ENCODE results near the gene PAX3. TPM values are rescaled to one million over a fixed set of nuclear protein-coding genes. Genes with fewer than 3 reads are reported as not detected.

PAX3 gene
- total RNA-seq, 2 donors from 2014 or later = not detected

- Mint-ChIP-seq H3K4me1 (peaks cover 42% of the 10 kb centered on the region), H3K4me3 (no peak overlapping the region), H3K36me3 (ENCODE audit: low read depth) (no peaks in the 10 kb centered on the region), H3K27ac (no peak overlapping the region), H3K27me3 (ENCODE audit: insufficient read depth) (peaks cover 98% of the 10 kb centered on the region), H3K9me3 (no peaks in the 10 kb centered on the region)
- peaks cover 100% of the 10 kb centered on the region for H3K27me3 ChIP-seq (ENCODE audit: control insufficient read depth, insufficient read depth, low read length, poor library complexity, severe bottlenecking)
- WGBS, 2 experiments (ENCODE audit: insufficient coverage in 1 of 2, insufficient read length in 1 of 2) = 7 to 15% methylated on average over 12 to 36 of the region's 36 CpGs
- H3K4me1 ChIP-seq (ENCODE audit: control insufficient read depth, insufficient read depth, low read length) = no peaks in the 10 kb centered on the region
- H3K9me3 ChIP-seq (ENCODE audit: control insufficient read depth, low read length) = no peaks in the 10 kb centered on the region
- no peaks in the 10 kb centered on the region for H3K36me3 ChIP-seq (ENCODE audit: control insufficient read depth, insufficient read depth, low read length)
- peak; percentile 73 for DNase-seq
- no peak for TF ChIP-seq CTCF (conservative IDR thresholded peaks at IDR 0.05)
- no peak overlapping the region for H3K9ac ChIP-seq (ENCODE audit: extremely low read depth, low read length, poor library complexity, severe bottlenecking)
- H3K4me3 ChIP-seq (ENCODE audit: low read length) = no peak overlapping the region
- H3K27ac ChIP-seq (ENCODE audit: low read depth, low read length) = peak overlapping the region; percentile 61
Measured at GRCh38 chr2:222293660-222294630, 4.9 kb downstream of the PAX3 start.

- Histone ChIP-seq H3K9me3 (ENCODE audit: control insufficient read depth, low read length) (no peaks in the 10 kb centered on the region), H3K4me1 (ENCODE audit: control insufficient read depth, insufficient read depth, low read length) (peaks cover 5% of the 10 kb centered on the region), H3K27me3 (ENCODE audit: control insufficient read depth, insufficient read depth, low read length, poor library complexity, severe bottlenecking) (peaks cover 100% of the 10 kb centered on the region), H3K4me3 (ENCODE audit: low read length) (no peak overlapping the region), H3K9ac (ENCODE audit: extremely low read depth, low read length, poor library complexity, severe bottlenecking) (no peak overlapping the region), H3K27ac (ENCODE audit: low read depth, low read length) (peak overlapping the region; percentile 91), H3K36me3 (ENCODE audit: control insufficient read depth, insufficient read depth, low read length) (no peaks in the 10 kb centered on the region)
- no peaks in the 10 kb centered on the region for H3K36me3 Mint-ChIP-seq (ENCODE audit: low read depth)
- 33 to 38% methylated on average over 7 to 14 of the region's 14 CpGs for WGBS, 2 experiments (ENCODE audit: insufficient coverage in 1 of 2, insufficient read length in 1 of 2)
- peaks cover 48% of the 10 kb centered on the region for H3K4me1 Mint-ChIP-seq
- no peak overlapping the region for H3K4me3 Mint-ChIP-seq
- H3K27ac Mint-ChIP-seq = no peak overlapping the region
- no peaks in the 10 kb centered on the region for H3K9me3 Mint-ChIP-seq
- DNase-seq = peak; percentile 61
- TF ChIP-seq CTCF (conservative IDR thresholded peaks at IDR 0.05) = no peak
- peaks cover 98% of the 10 kb centered on the region for H3K27me3 Mint-ChIP-seq (ENCODE audit: insufficient read depth)
Measured at GRCh38 chr2:222292149-222293134, 6.4 kb downstream of the PAX3 start.

- H3K27ac Mint-ChIP-seq = no peak overlapping the region
- no peaks in the 10 kb centered on the region for H3K9me3 ChIP-seq (ENCODE audit: control insufficient read depth, low read length)
Measured at GRCh38 chr2:222291485-222291841, 7.3 kb downstream of the PAX3 start.

More at GRCh38 chr2:222291485-222291841, 7.3 kb downstream of the PAX3 start:
- TF ChIP-seq CTCF (conservative IDR thresholded peaks at IDR 0.05) = no peak
- 12 to 21% methylated on average over 4 of the region's 4 CpGs for whole genome bisulfite sequencing, 2 experiments (ENCODE audit: insufficient coverage in 1 of 2, insufficient read length in 1 of 2)
- H3K4me1 ChIP-seq (ENCODE audit: control insufficient read depth, insufficient read depth, low read length) = peaks cover 5% of the 10 kb centered on the region
- H3K36me3 ChIP-seq (ENCODE audit: control insufficient read depth, insufficient read depth, low read length) = no peaks in the 10 kb centered on the region
- Mint-ChIP-seq H3K4me1 (peaks cover 41% of the 10 kb centered on the region), H3K27me3 (ENCODE audit: insufficient read depth) (peaks cover 98% of the 10 kb centered on the region), H3K9me3 (no peaks in the 10 kb centered on the region), H3K4me3 (peak overlapping the region; percentile 45), H3K36me3 (ENCODE audit: low read depth) (no peaks in the 10 kb centered on the region)
- DNase-seq = no peak
- H3K4me3 ChIP-seq (ENCODE audit: low read length) = no peak overlapping the region
- H3K27me3 ChIP-seq (ENCODE audit: control insufficient read depth, insufficient read depth, low read length, poor library complexity, severe bottlenecking) = peaks cover 100% of the 10 kb centered on the region
- peak overlapping the region; percentile 91 for H3K27ac ChIP-seq (ENCODE audit: low read depth, low read length)
- H3K9ac ChIP-seq (ENCODE audit: extremely low read depth, low read length, poor library complexity, severe bottlenecking) = no peak overlapping the region

Data from endodermal cell (in vitro differentiated cells).